Measurements from ENCODE around the gene ATP5F1D. TPM values are rescaled to one million over a fixed set of nuclear protein-coding genes. Genes with fewer than 3 reads are reported as not detected.

Gene ATP5F1D
- total RNA-seq, 4 donors from 2014 or later: 88.3 to 299 (median 206) TPM

GRCh38 chr19:1233115-1233667 lies 8.4 kb upstream of the ATP5F1D start:
- Histone ChIP-seq H3K27ac (peak overlapping the region in 1 of 4 donors; percentile 21), H3K4me1 (peaks cover 0 to 44% (median 10%) of the 10 kb centered on the region in 4 donors), H3K4me3 (no peak overlapping the region), H3K27me3 (peaks cover 0 to 21% of the 10 kb centered on the region in 2 donors), H3K9me3 (no peaks in the 10 kb centered on the region), H3K36me3 (peaks cover 0 to 3% (median 0%) of the 10 kb centered on the region in 3 donors)
- TF ChIP-seq CTCF (IDR thresholded peaks at IDR 0.05) (no peak), POLR2A (IDR thresholded peaks at IDR 0.05) (no peak)
- DNase-seq: no peak

GRCh38 chr19:1234051-1234954 lies 7.2 kb upstream of the ATP5F1D start:
- Histone ChIP-seq H3K9me3 (no peaks in the 10 kb centered on the region), H3K4me1 (peaks cover 0 to 48% (median 12%) of the 10 kb centered on the region in 4 donors), H3K27ac (no peak overlapping the region), H3K27me3 (peaks cover 0 to 21% of the 10 kb centered on the region in 2 donors), H3K36me3 (no peaks in the 10 kb centered on the region), H3K4me3 (no peak overlapping the region)
- TF ChIP-seq POLR2A (IDR thresholded peaks at IDR 0.05): no peak
- TF ChIP-seq CTCF (IDR thresholded peaks at IDR 0.05): no peak
- peak in 1 of 3 donors; percentile 67 for DNase-seq

- Histone ChIP-seq H3K27me3 (peaks cover 0 to 21% of the 10 kb centered on the region in 2 donors), H3K9me3 (no peaks in the 10 kb centered on the region), H3K4me1 (peaks cover 0 to 53% (median 13%) of the 10 kb centered on the region in 4 donors), H3K36me3 (no peaks in the 10 kb centered on the region), H3K27ac (no peak overlapping the region), H3K4me3 (no peak overlapping the region)
- TF ChIP-seq POLR2A (IDR thresholded peaks at IDR 0.05) (no peak), CTCF (IDR thresholded peaks at IDR 0.05) (no peak)
- DNase-seq: no peak
These were observed 6.6 kb upstream of the ATP5F1D start for GRCh38 chr19:1234955-1235380.

GRCh38 chr19:1235625-1236538 lies 5.7 kb upstream of the ATP5F1D start:
- H3K27ac ChIP-seq: no peak overlapping the region
- no peak for DNase-seq
- no peaks in the 10 kb centered on the region for H3K36me3 ChIP-seq
- H3K4me1 ChIP-seq: peaks cover 2 to 61% (median 22%) of the 10 kb centered on the region in 4 donors
- TF ChIP-seq POLR2A (IDR thresholded peaks at IDR 0.05): no peak
- TF ChIP-seq CTCF (IDR thresholded peaks at IDR 0.05): no peak
- H3K4me3 ChIP-seq: no peak overlapping the region
- H3K9me3 ChIP-seq: no peaks in the 10 kb centered on the region
- peaks cover 0 to 21% of the 10 kb centered on the region in 2 donors for H3K27me3 ChIP-seq

- no peak for TF ChIP-seq CTCF (IDR thresholded peaks at IDR 0.05)
- no peak for TF ChIP-seq POLR2A (IDR thresholded peaks at IDR 0.05)
- no peak overlapping the region for H3K27ac ChIP-seq
- H3K36me3 ChIP-seq: no peaks in the 10 kb centered on the region
- peaks cover 4 to 66% (median 28%) of the 10 kb centered on the region in 4 donors for H3K4me1 ChIP-seq
- peaks cover 0 to 21% of the 10 kb centered on the region in 2 donors for H3K27me3 ChIP-seq
- no peaks in the 10 kb centered on the region for H3K9me3 ChIP-seq
- H3K4me3 ChIP-seq: peak overlapping the region in 3 of 4 donors; percentile 52 to 61 (median 56)
- no peak for DNase-seq
These were observed 5.0 kb upstream of the ATP5F1D start for GRCh38 chr19:1236576-1236975.
